ENCODE measurements around the gene CMTM8.

- TF ChIP-seq POLR2A (IDR thresholded peaks at IDR 0.05; ENCODE audit: low read length) (no peak), GATA1 (IDR thresholded peaks at IDR 0.05; ENCODE audit: low read depth, low read length) (no peak)
Observed at GRCh38 chr3:32412887-32413286, 174.4 kb downstream of the CMTM8 start.
